GM08714 (cell line): Measurements from ENCODE around the gene HCFC1R1.

Experiments
- H3K4me3 ChIP-seq: fragments of 200-500 bp; sonication (Bioruptor generic); 2 replicates; pipeline ENCODE4 v1.5.1; 2014; ENCODE audit warnings: mild to moderate bottlenecking, low read length, inconsistent platforms
- ZNF274 ChIP-seq: IDR thresholded peaks from 2 replicates; pipeline ENCODE4 v1.6.1; 2012; ENCODE audit warnings: mild to moderate bottlenecking, low read depth, low read length

Gene HCFC1R1

DNA sequence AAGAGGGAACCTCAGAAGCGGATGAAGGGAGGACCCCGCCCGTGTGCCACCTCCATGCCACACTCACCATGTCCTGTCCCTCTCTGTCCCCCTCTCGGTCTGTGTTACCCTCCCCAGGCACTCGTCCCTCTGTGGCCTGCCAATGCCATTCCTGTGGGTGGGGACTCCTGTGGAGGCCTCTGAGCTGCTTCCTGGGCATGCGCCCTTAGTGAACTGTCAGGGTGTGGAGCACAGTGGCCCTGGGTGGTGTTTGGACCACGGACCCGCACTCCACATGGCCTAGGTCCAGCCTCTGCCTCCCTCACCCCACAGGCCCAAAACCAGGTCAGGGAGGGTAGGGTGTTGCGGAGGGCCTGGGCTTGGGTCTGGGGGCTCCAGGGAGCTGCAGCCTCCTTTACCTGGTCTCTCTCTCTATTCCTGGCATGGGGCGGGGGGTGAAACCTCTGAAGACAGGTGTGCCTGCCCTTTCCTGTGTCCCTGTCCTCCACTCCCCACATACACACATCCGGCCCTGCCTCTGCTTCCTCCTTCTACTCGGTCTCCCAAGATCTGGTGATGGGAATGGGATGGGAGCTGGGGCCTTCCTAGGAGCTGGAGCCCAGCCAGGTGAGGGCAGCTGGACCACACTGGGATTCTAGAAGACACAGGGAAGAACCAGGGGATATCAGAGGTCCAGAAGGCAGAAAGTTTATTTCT lies 32.0 kb downstream of the HCFC1R1 start:
- no peak overlapping the region for H3K4me3 ChIP-seq

DNA sequence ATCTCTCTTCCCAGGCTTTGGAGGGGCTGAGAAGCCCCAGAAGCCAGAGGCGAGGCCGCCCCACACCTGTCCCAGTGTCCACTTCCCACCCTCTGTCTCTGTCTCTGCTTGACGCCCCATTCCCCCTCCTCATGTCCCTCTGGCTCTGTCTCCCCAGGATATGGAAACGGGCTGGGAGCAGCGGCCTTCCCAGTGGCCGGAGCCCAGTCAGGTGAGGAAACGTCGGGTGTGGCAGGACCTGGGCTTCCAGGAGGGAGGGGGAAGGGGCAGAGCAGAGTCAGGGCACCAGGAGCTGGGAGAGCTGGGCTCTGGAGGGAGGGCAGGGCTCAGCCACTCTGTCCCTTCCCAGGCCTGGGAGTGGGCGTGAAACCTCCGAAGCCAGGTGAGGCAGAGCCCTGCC lies 32.9 kb downstream of the HCFC1R1 start:
- H3K4me3 ChIP-seq, result no peak overlapping the region
- TF ChIP-seq ZNF274, result no peak

More for the DNA sequence above, 32.0 kb downstream of the HCFC1R1 start:
- no peak for TF ChIP-seq ZNF274

DNA sequence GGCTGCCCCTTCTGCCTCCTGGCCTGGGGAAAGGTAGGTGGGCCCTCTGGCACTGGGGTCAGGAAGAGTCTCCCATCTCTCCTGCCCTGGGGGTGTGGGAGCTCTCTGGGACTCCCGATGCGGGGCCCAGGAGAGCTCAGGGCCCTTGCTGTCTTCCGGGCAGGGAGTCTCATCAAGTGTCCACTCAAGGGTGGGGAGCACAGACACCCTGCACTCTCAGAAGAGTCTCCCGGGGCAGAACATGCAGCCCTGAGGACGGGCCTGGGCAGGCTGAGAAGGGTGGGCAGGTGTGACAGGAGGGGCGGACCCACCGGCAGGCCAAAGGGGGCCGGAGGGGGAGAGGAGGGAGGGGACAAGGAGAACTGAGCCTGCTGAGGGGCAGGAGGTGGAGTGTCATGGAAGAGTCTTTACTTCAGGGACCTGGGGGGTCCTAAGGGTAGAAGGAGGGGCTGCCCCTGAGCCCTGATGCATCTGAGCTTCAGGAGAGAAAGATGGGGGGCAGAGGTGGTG lies 35.1 kb downstream of the HCFC1R1 start:
- H3K4me3 ChIP-seq, result no peak overlapping the region
- TF ChIP-seq ZNF274, result no peak

DNA sequence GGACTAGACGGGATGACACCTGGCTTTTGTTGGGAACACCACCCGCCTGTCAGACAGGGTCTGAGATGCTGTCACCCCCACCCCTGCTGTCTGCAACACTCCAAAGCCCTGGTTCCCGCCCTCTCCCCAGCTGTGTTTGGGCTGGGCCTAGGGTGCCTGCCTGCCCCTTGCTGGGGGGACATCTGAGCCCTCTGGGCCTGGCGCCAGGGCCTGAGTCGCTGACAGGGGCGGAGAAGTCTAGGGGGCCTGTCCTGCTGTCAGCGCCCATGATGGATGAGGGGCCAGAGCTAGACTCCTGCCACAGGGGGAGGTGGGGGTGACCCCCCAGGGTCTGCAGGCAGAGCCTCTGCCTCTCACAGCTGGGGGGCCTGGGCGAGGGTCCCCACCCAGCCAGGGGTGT lies 35.9 kb downstream of the HCFC1R1 start:
- H3K4me3 ChIP-seq, result no peak overlapping the region
- TF ChIP-seq ZNF274, result no peak

DNA sequence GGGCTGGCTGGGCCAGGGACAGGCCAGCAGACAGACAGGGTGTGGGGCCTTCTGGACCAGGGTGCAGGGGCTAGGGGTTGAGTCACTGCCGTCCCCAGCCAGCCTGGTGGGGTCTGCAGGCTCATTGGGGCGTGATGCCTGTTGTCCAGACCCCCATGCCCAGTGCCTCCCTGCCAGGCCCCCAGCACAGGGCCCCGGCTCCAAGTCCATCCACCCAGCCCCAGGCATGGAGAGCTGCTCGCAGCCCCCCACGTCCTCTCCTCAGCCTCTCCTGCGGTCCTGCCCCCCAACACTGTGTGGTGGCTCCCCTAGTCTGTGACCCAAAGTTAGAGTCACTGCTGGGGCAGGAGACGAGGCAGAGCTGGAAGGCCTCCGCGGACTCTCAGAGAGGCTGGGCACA lies 36.5 kb downstream of the HCFC1R1 start:
- no peak for TF ChIP-seq ZNF274
- H3K4me3 ChIP-seq, result no peak overlapping the region

DNA sequence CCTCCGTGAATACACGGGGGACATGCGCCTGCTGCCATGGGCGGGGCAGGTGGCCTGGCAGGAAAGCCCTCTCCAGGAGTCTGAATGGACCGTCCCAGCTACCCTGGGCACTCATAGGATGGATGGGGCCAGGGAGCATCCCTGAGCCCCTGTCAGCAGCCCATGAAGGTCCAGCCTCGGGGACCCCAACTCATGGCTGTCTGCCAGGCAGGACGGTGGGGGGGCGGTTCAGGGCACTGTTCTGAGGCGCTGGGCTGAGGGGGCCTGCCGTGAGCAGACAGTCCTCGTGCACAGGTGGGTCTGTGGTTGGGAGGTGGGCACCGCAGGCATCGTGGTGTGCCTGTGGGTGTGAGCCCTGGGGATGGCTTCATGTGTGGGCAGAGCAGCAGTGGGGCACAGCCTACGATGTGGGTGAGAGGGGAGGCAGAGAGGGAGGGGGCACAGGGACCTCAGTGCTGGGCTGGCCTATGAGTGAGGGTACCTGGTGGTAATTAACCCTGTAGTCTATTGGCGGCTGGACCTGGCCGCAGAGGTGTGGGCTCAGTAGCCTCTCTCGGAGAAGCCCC lies 37.0 kb downstream of the HCFC1R1 start:
- no peak overlapping the region for H3K4me3 ChIP-seq
- no peak for TF ChIP-seq ZNF274

DNA sequence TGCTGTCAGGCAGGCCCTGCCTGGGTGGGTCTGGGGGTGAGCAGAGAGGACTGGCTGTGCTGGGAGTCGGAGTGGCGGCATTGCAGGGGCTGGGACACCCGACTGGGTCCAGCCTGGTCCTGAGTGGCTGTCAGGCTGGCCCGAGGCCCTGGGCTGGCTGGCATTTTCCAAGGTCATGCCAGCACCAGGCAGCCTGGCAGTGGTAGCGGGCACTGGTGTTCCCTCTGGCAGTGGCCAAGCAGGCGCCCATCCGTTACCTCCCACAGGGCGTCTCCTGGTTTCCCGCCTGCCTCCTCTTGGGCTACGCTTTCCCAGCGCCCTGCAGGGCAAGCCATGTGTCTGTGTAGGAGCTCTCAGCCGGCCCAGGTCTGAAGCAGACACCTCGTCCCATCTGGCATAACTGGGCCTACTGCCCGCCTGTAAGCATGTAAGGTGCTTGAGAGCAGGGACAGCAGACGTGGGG lies 37.8 kb downstream of the HCFC1R1 start:
- no peak overlapping the region for H3K4me3 ChIP-seq
- no peak for TF ChIP-seq ZNF274

DNA sequence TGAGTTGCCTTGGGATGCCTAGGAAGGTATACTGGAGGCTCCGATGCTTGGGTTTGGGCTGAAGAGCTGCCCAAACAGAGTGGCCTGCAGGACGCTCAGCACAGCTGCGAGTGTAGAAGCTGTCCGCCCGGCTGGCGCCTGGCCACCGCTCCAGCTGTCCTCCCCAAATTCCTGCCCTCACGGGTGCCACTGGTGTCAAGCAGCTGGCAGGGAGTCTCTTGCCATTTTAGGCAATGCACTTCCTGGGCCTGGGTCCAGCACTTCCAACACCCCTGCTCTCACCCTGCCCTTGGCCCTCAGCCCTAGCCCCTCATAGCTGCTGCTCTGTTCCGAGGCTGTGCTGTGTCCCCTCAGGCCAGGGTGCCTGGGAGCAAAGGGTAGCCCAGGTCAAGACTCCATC lies 38.3 kb downstream of the HCFC1R1 start:
- no peak for TF ChIP-seq ZNF274
- H3K4me3 ChIP-seq, result no peak overlapping the region

DNA sequence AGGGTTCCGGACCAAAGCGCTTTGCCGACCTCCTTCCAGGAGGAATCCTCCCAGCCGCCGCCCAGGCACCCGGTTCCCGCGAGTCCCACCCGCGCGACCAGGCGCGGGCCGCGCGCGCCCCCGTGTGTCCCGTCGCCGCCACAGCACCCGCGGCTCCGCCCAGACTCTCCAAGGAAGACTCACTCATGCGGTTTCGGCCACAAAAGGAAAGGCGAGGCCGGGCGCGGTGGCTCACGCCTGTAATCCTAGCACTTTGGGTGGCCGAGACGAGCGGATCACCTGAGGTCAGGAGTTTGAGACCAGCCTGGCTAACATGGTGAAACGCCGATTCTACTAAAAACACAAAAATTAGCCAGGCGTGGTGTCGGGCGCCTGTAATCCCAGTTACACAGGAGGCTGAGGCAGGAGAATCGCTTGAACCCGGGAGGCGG lies 40.0 kb downstream of the HCFC1R1 start:
- H3K4me3 ChIP-seq, result no peak overlapping the region
- no peak for TF ChIP-seq ZNF274

DNA sequence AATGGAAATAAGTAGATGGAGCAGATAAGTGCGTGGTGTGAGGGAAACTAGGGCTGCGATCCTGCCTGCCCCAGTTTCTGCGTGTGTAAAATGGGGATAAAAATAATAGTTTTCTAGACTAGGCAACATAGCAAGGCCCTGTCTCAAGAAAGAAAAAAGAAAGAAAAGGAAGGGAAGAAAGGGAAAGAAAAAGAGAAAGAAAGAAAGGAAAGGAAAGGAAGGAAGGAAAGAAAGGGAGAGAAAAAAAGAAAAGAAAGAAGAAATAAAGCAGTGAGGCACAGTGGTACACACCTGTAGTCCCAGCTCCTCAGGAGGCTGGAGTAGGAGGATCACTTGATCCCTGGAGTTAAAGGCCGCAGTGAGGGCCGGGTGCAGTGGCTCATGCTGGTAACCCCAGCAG lies 41.3 kb downstream of the HCFC1R1 start:
- no peak overlapping the region for H3K4me3 ChIP-seq
- TF ChIP-seq ZNF274, result no peak

DNA sequence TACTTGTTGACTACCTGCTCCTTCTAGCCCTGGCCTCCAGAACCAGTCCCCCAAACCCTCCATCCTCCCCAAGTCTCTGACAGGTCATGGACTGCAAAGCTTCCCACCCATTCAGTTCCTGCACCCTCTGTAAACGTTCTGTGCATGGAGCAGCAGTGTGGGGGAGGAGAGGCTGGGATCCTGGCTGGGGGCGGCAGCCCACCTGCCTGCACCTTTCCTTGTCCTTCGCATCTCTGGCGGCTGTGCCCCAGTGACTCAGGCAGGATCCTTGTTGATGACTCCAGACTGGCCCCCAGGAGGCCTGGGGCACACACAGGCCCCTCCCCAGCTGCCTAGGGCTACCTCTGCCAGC lies 41.9 kb downstream of the HCFC1R1 start:
- no peak for TF ChIP-seq ZNF274
- no peak overlapping the region for H3K4me3 ChIP-seq

DNA sequence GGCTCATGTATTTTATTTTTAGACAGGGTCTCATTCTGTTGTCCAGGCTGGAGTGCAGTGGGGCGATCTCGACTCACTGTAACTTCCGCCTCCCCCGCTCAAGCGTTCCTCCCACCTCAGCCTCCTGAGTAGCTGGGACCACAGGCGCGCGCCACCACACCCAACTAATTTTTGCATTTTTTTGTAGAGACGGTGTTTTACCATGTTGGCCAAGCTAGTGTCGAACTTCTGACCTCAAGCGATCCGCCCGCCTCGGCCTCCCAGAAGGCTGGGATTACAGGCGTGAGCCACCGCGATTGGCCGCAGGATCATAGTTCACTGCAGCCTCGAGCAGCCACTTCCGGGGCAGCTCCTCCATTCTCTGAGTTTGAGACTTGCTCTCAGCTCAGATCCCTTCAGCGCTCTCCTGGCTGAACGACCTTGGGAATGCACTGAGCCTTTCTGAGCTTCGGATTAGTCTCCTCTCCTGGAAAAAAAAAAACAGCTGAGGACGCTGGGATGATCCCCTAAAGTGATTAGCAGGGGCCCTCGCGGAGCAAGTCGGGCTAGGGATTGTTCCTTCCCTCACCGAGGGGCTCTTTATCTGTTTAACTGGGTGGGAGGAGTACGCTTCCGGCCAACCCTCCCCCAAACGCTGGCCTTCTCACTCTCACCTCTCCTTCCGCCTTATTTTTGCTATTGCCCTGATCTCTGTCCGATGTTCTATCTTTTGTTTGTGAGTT lies 42.4 kb downstream of the HCFC1R1 start:
- TF ChIP-seq ZNF274, result no peak
- peak overlapping the region; percentile 67; the same call in 1 of the 2 replicates for H3K4me3 ChIP-seq

DNA sequence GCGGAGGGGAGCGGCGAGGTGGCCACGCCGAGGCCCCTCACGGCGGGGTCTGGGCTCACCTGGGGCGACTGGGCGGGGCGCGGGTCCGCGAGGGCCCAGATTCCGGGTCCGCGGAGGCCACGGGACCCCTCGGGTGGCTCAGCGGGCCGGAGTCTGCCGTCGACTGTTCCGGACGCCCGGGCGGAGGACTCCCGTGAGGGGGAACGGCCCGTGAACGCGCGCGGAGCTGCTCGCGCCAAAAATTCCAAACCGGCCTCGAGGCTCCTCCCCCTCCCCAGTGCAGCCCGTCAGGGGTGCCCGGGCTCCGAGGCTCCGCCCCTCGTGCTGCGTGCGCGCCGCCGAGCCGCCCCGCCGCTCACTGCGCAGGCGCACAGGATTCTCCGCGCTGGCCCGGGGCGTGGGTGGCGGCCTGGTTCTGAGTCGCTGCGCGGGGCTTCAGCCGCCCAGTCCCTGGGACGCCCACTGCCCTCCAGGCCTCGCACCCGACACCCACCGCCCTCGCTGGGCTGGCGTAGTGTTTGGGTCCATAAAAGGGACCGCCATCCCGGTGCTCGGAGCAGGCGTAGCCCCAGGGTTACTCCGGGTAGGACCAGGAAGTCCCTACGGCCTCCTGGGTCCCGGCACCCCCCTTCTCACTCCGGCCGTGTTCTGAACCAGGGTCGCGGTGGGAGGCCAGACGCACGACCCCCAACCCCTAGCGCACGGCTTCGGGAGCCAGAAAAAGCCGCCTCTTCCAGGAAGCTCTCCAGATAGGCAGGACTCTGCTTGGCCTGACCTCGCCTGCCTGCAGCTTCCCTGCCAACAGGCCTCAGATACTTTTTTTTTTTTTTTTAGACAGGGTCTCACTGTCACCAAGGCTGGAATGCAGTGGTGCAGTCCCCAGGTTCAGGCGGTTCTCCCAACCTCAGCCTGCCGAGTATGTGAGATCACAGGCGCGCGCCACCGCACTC lies 43.2 kb downstream of the HCFC1R1 start, which contains the start of gene PKMYT1:
Gene PKMYT1, minus strand, starts transcription at position 220 of the 950 bp plus-strand sequence. CDS start 789 bp downstream, outside the sequence.
- H3K4me3 ChIP-seq, result peak within 1 kb of the TSS; percentile 67
- no peak for TF ChIP-seq ZNF274

DNA sequence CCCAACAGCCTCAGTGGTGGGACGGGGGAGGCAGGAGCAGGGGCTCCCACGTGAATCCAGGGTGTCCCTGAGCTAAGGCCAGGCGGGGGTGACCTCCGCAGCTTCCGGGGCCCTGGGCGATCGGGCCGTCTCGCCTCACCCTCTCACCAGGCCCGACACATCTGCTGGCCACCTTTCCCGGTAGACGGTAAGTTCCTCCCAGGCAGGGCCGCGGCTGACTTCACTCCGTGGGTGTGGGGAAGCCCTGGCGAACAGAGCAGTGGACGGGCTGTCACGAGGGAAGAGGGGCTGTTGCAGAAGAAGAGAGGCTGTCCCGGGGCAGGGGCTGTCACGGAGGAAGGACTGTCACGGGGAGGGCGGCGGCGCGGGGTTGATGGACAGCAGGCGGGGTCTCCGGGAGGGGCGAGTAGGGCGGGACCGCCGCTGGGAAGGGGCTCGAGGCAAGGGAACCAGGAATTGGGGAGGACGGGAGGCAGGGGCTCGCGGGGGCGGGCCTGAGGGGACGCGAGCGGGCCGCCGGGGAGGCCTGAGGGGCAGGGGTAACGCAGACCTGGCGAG lies 44.0 kb downstream of the HCFC1R1 start:
- TF ChIP-seq ZNF274, result no peak
- H3K4me3 ChIP-seq, result peak overlapping the region; percentile 67
